K562 (cell line): ENCODE data around the gene SOX18. TPM values are rescaled to one million over a fixed set of nuclear protein-coding genes. Genes with fewer than 3 reads are reported as not detected.

Experiments
- ATAC-seq: fragments of 200-7000 bp; cut with Tn5 transposase; 3 replicates; pipeline ENCODE4 v1.9.1; 2020; ENCODE audit warnings: moderate library complexity
- BruUV-seq: library from RNA; stranded (reverse); fragments of 400-500 nt; replicated peaks from 2 replicates; lab custom pipeline; 2021; lab: Mats Ljungman, UMichigan
- CTCF ChIA-PET: fragments of 300-600 bp; formaldehyde crosslinking; extraction: SDS; loops from one replicate; lab custom pipeline; 2021; ENCODE audit warnings: low intra/inter-chr PET ratio; lab: Yijun Ruan, JAX
- POLR2A ChIA-PET: fragments of 300-600, 350-650 bp; sonication (Branson Sonifier 250); formaldehyde crosslinking; extraction: SDS; loops from one replicate; lab custom pipeline; 2021; ENCODE audit warnings: antibody characterized with exemption, inconsistent platforms; lab: Yijun Ruan, JAX
- DNase-seq, 4 experiments: peaks; one replicate each; pipeline versions ENCODE4 v3.0.0 to v3.0.0-alpha.2; 2011 to 2018; ENCODE audit warnings: low spot score in 3 of 4, mixed read lengths in 3 of 4; ENCODE audit errors: extremely low read depth in 1 of 4
- FAIRE-seq: peaks from 2 replicates; lab custom pipeline; 2011; peaks lifted over from hg19 to GRCh38; lab: Jason Lieb, UNC
- H2AFZ ChIP-seq: 2 replicates; pipeline ENCODE4 v1.6.0; 2011; ENCODE audit warnings: low read depth, low read length, control low read depth, inconsistent platforms
- H3K27ac ChIP-seq: fragments of 200-600 bp; 3 replicates; pipeline ENCODE4 v1.8.0; 2011; ENCODE audit warnings: low read depth, mild to moderate bottlenecking, control low read depth, inconsistent platforms, low read length, moderate library complexity, mixed read lengths; ENCODE audit errors: extremely low read depth
- H3K27me3 ChIP-seq, 2 experiments: fragments of 300-600 bp in 1 of 2; 2 replicates in 1 of 2; 3 replicates in 1 of 2; pipeline versions ENCODE4 v1.6.0 to v1.8.0; 2011; ENCODE audit warnings: inconsistent platforms in 2 of 2, low read length in 2 of 2, mild to moderate bottlenecking in 1 of 2, mixed read lengths in 1 of 2, moderate library complexity in 1 of 2; ENCODE audit not compliant: control insufficient read depth in 2 of 2, insufficient read depth in 2 of 2
- H3K36me3 ChIP-seq: fragments of 300-600 bp; 3 replicates; pipeline ENCODE4 v1.8.0; 2011; ENCODE audit warnings: mild to moderate bottlenecking, low read length, inconsistent platforms; ENCODE audit not compliant: control insufficient read depth, insufficient read depth
- H3K4me1 ChIP-seq, 2 experiments: fragments of 200-600 bp in 1 of 2; replicated peaks in 1 of 2; 2 replicates in 1 of 2; 3 replicates in 1 of 2; pipeline versions ENCODE4 v1.5.1 to v1.8.0; 2011; ENCODE audit warnings: inconsistent platforms in 2 of 2, low read length in 2 of 2, mild to moderate bottlenecking in 1 of 2, mixed read lengths in 1 of 2, moderate library complexity in 1 of 2; ENCODE audit not compliant: control insufficient read depth in 2 of 2, insufficient read depth in 2 of 2
- H3K4me2 ChIP-seq: 2 replicates; pipeline ENCODE4 v1.6.1; 2011; ENCODE audit warnings: low read length, control low read depth, inconsistent platforms, mixed read lengths; ENCODE audit not compliant: insufficient read depth
- H3K4me3 ChIP-seq: fragments of 200-600 bp; sonication (generic), shearing (Covaris generic); 2 replicates; pipeline ENCODE4 v1.5.1; 2016; ENCODE audit warnings: control low read depth, inconsistent platforms
- H3K79me2 ChIP-seq: fragments of 200-600 bp; 3 replicates; pipeline ENCODE4 v1.8.0; 2011; ENCODE audit warnings: low read length, inconsistent platforms; ENCODE audit not compliant: control insufficient read depth, insufficient read depth
- H3K9ac ChIP-seq, 2 experiments: 2 replicates each; pipeline versions ENCODE4 v1.6.0 to v1.6.1; 2011; ENCODE audit warnings: low read depth in 2 of 2, low read length in 2 of 2, control low read depth in 1 of 2, inconsistent platforms in 1 of 2, mild to moderate bottlenecking in 1 of 2, mixed read lengths in 1 of 2; ENCODE audit not compliant: insufficient read depth in 1 of 2
- H3K9me1 ChIP-seq: one replicate; pipeline ENCODE4 v1.6.0; 2011; ENCODE audit warnings: inconsistent platforms, mild to moderate bottlenecking, low read length, moderate library complexity; ENCODE audit not compliant: control insufficient read depth, insufficient read depth
- H3K9me3 ChIP-seq: replicated peaks from 2 replicates; pipeline ENCODE4 v1.5.1; 2011; ENCODE audit warnings: low read depth, low read length, inconsistent platforms; ENCODE audit not compliant: control insufficient read depth, insufficient read depth
- H4K20me1 ChIP-seq: replicated peaks from 2 replicates; pipeline ENCODE4 v1.6.1; 2011; ENCODE audit warnings: low read length, inconsistent platforms, mixed read lengths; ENCODE audit not compliant: control insufficient read depth, insufficient read depth
- CBX1 ChIP-seq: sonication (generic); IDR thresholded peaks from 2 replicates; pipeline ENCODE4 v1.6.1; 2016; ENCODE audit warnings: antibody characterized with exemption, low read depth, mild to moderate bottlenecking
- EP300 ChIP-seq: IDR thresholded peaks from 2 replicates; pipeline ENCODE4 v1.6.1; 2012; ENCODE audit warnings: low read length, improper control_type of control experiment
- GTF2A2 ChIP-seq: IDR thresholded peaks from 2 replicates; pipeline ENCODE4 v1.6.1; 2016; ENCODE audit warnings: mild to moderate bottlenecking, missing genetic modification characterization, missing compliant biosample characterization
- L3MBTL2 ChIP-seq: fragments of 450-650 bp; IDR thresholded peaks from 2 replicates; pipeline ENCODE4 v1.6.1; 2016; ENCODE audit warnings: mild to moderate bottlenecking, moderate library complexity
- MTA1 ChIP-seq: fragments of 450-650 bp; IDR thresholded peaks from 2 replicates; pipeline ENCODE4 v1.6.1; 2017; ENCODE audit warnings: borderline replicate concordance
- MTA3 ChIP-seq: fragments of 450-650 bp; formaldehyde crosslinking; IDR thresholded peaks from 2 replicates; pipeline ENCODE4 v1.6.1; 2017; ENCODE audit warnings: mild to moderate bottlenecking, borderline replicate concordance
- NEUROD1 ChIP-seq: fragments of 150-350 bp; IDR thresholded peaks from 2 replicates; pipeline ENCODE4 v1.6.1; 2014; ENCODE audit warnings: borderline replicate concordance, low read length, low read depth; ENCODE audit not compliant: partially characterized antibody
- POLR2G ChIP-seq: fragments of 200-400 bp; formaldehyde crosslinking; IDR thresholded peaks from 2 replicates; pipeline ENCODE4 v1.6.1; 2017; ENCODE audit warnings: low read depth, mild to moderate bottlenecking, antibody characterized with exemption, low read length, moderate library complexity
- STAT5A ChIP-seq: IDR thresholded peaks from 2 replicates; pipeline ENCODE4 v1.6.1; 2012; ENCODE audit warnings: low read length, inconsistent platforms, borderline replicate concordance
- TAF1 ChIP-seq: IDR thresholded peaks from 2 replicates; pipeline ENCODE4 v1.6.1; 2011; ENCODE audit warnings: mild to moderate bottlenecking, low read length, moderate library complexity; ENCODE audit not compliant: insufficient read depth, control insufficient read depth, severe bottlenecking; ENCODE audit errors: extremely low read depth
- ZKSCAN8 ChIP-seq: fragments of 200-800 bp; sonication (Bioruptor generic); IDR thresholded peaks from 2 replicates; pipeline ENCODE4 v1.6.1; 2016; ENCODE audit warnings: missing genetic modification characterization, missing compliant biosample characterization
- WGBS: fragments of 100-300 bp; shearing (Covaris generic); methylation state at CpG from one replicate; pipeline ENCODE4 v1.1.6; 2016; ENCODE audit warnings: low coverage, mixed read lengths; ENCODE audit not compliant: insufficient coverage; ENCODE audit errors: missing lambda C conversion rate; 5-methylcytosine and 5-hydroxymethylcytosine counted together
- in situ Hi-C: fragments of 300-500 bp; cut with MboI; formaldehyde crosslinking; loops from 4 replicates; pipeline ENCODE4 v1.15.0; 2018; ENCODE audit warnings: inconsistent platforms, mixed read lengths
- intact Hi-C: fragments of 100-400 bp; cut with micrococcal nuclease; formaldehyde crosslinking; loops from 2 replicates; pipeline ENCODE4 v1.14.2; 2022
- polyA plus RNA-seq, 8 experiments: library from polyadenylated mRNA; depleted of rRNA in 4 of 8; stranded (reverse) in 5 of 8; unstranded in 3 of 8; fragments of >200 nt; fragmentation: Nextera tagmentation in 2 of 8; fragmentation: Illumina TruSeq in 1 of 8; extraction: Ambion mirVana in 2 of 8; extraction: Trizol in 1 of 8; gene quantifications; 2 replicates each; pipeline versions ENCODE4 v1.2.1 to v1.2.3, GENCODE V29; 2011 to 2014; ENCODE audit warnings: inconsistent platforms in 1 of 8, missing spikeins in 1 of 8
- total RNA-seq, 7 experiments: library from RNA; depleted of rRNA in 6 of 7; stranded (reverse); fragments of >200 nt in 6 of 7; fragmentation: Illumina TruSeq in 2 of 7; extraction: Trizol in 2 of 7; gene quantifications; 2 replicates each; pipeline versions ENCODE4 v1.2.1 to v1.2.3, GENCODE V29; 2011 to 2021; ENCODE audit warnings: low replicate concordance in 1 of 7
- TF ChIP-seq, protein P1 (sequence below): fragments of 450-650 bp; IDR thresholded peaks from 2 replicates; pipeline ENCODE4 v1.6.1; 2014; ENCODE audit warnings: low read depth, mild to moderate bottlenecking, moderate library complexity, borderline replicate concordance

Gene SOX18
- total and polyA plus RNA-seq, 9 of the 15 experiments (the other 6 are each of a cell fraction or from before 2014, with no cell fraction given): 0.15 to 19.8 (median 0.33) TPM

DNA sequence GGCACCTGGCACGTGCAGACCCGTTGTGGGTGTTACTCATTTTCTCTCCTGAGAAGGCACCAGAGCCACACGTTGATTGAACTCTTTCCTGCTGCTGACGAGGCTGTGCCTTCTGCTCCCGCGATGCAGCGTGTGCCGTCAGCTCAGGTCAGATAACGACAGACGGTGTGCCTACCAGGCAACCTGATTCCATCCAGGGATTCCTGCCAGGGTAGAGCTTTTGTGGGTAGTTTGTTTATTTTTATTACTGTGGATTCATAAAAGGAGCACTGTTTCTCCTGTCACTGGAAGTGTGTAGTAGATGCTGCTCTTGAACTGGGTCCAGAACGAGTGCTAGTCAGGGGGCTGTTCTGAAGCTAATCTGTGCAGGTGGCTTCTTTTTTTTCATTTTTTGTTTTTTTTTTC lies 47.8 kb downstream of the SOX18 start:
- in situ Hi-C loops: no loop called here
- POLR2A ChIA-PET: interaction anchor here (0.6 to 1.4 kb wide), 4 partner anchors 9 to 632 kb away, joined by 3 read pairs; no protein-coding TSS in a partner anchor

More for the DNA sequence above, 47.8 kb downstream of the SOX18 start:
- ATAC-seq: no peak
- no peaks in the 10 kb centered on the region for H3K9me1 ChIP-seq
- no peaks in the 10 kb centered on the region for H3K9me3 ChIP-seq
- intact Hi-C loops: no loop called here
- H2AFZ ChIP-seq: no peak overlapping the region
- no peak overlapping the region for H3K27ac ChIP-seq
- no peaks in the 10 kb centered on the region for H3K79me2 ChIP-seq
- H3K9ac ChIP-seq: no peak overlapping the region; a peak in 1 of 4 replicates
- H3K4me1 ChIP-seq: no peaks in the 10 kb centered on the region
- no TSS peak for BruUV-seq
- no peaks in the 10 kb centered on the region for H3K27me3 ChIP-seq
- H3K4me3 ChIP-seq: no peak overlapping the region
- TF ChIP-seq CBX1: no peak
- TF ChIP-seq NEUROD1: no peak
- TF ChIP-seq ZKSCAN8: no peak
- TF ChIP-seq MTA3: no peak
- TF ChIP-seq POLR2G: no peak
- no peak for TF ChIP-seq L3MBTL2
- no peak for TF ChIP-seq STAT5A
- TF ChIP-seq EP300: no peak
- no peak for TF ChIP-seq MTA1
- no peak for TF ChIP-seq GTF2A2
- TF ChIP-seq, protein P1, sequence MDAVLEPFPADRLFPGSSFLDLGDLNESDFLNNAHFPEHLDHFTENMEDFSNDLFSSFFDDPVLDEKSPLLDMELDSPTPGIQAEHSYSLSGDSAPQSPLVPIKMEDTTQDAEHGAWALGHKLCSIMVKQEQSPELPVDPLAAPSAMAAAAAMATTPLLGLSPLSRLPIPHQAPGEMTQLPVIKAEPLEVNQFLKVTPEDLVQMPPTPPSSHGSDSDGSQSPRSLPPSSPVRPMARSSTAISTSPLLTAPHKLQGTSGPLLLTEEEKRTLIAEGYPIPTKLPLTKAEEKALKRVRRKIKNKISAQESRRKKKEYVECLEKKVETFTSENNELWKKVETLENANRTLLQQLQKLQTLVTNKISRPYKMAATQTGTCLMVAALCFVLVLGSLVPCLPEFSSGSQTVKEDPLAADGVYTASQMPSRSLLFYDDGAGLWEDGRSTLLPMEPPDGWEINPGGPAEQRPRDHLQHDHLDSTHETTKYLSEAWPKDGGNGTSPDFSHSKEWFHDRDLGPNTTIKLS: no peak
- TF ChIP-seq TAF1: no peak
- no peak for FAIRE-seq
- CTCF ChIA-PET: no interaction called here
- 92% methylated on average over 11 of the region's 11 CpGs for WGBS
- H4K20me1 ChIP-seq: no peaks in the 10 kb centered on the region
- peaks cover 71% of the 10 kb centered on the region for H3K36me3 ChIP-seq
- DNase-seq: no peak
- H3K4me2 ChIP-seq: no peak overlapping the region
